Suprapubic skin (tissue), 4 donors: ENCODE data around the gene FARS2. TPM values are rescaled to one million over a fixed set of nuclear protein-coding genes. Genes with fewer than 3 reads are reported as not detected.

Source experiments
- DNase-seq, 2 donors: peaks; one replicate each; pipeline ENCODE4 v3.0.0-alpha.2; 2019; ENCODE audit warnings: low spot score in 2 of 2
- H3K27ac ChIP-seq: fragments of 200-600 bp; sonication (generic); one replicate; pipeline ENCODE4 v1.5.1; 2019
- H3K27me3 ChIP-seq: fragments of 200-600 bp; sonication (generic); one replicate; pipeline ENCODE4 v1.5.1; 2019
- H3K36me3 ChIP-seq: fragments of 200-600 bp; sonication (generic); one replicate; pipeline ENCODE4 v1.5.1; 2019
- H3K4me1 ChIP-seq: fragments of 200-600 bp; sonication (generic); one replicate; pipeline ENCODE4 v1.5.1; 2019
- H3K4me3 ChIP-seq: fragments of 200-600 bp; sonication (generic); one replicate; pipeline ENCODE4 v1.5.1; 2019; ENCODE audit warnings: mild to moderate bottlenecking
- H3K9me3 ChIP-seq: fragments of 200-600 bp; sonication (generic); one replicate; pipeline ENCODE4 v1.5.1; 2019
- EP300 ChIP-seq: sonication (generic); formaldehyde crosslinking; IDR thresholded peaks from one replicate; pipeline ENCODE4 v1.6.1; 2017; ENCODE audit warnings: antibody characterized with exemption
- POLR2A ChIP-seq, 2 donors: fragments of 450-650 bp; IDR thresholded peaks; one replicate each; pipeline ENCODE4 v1.6.1; 2017; ENCODE audit warnings: antibody characterized with exemption in 2 of 2, mild to moderate bottlenecking in 2 of 2, moderate library complexity in 2 of 2
- POLR2AphosphoS5 ChIP-seq, 3 donors: sonication (generic); formaldehyde crosslinking; IDR thresholded peaks; one replicate each; pipeline ENCODE4 v1.6.1; 2017; ENCODE audit warnings: antibody characterized with exemption in 3 of 3
- WGBS: methylation state at CpG from one replicate; pipeline ENCODE4 v1.1.5; 2018; 5-methylcytosine and 5-hydroxymethylcytosine counted together
- total RNA-seq, 4 donors: library from RNA; depleted of rRNA; stranded (reverse); fragments of >200 nt; gene quantifications; one replicate each; pipeline ENCODE4 v1.1.0, GENCODE V29; 2016
- TF ChIP-seq, protein P1 (sequence below), 2 donors: fragments of 200-600 bp in 1 of 2; fragments of 450-650 bp in 1 of 2; sonication (generic) in 1 of 2; IDR thresholded peaks; one replicate each; pipeline ENCODE4 v1.5.1; 2016 to 2019; ENCODE audit warnings: antibody characterized with exemption in 2 of 2, mild to moderate bottlenecking in 1 of 2, moderate library complexity in 1 of 2

FARS2 gene
- total RNA-seq, 4 donors from 2014 or later = 15.0 to 22.4 (median 20.1) TPM

DNA sequence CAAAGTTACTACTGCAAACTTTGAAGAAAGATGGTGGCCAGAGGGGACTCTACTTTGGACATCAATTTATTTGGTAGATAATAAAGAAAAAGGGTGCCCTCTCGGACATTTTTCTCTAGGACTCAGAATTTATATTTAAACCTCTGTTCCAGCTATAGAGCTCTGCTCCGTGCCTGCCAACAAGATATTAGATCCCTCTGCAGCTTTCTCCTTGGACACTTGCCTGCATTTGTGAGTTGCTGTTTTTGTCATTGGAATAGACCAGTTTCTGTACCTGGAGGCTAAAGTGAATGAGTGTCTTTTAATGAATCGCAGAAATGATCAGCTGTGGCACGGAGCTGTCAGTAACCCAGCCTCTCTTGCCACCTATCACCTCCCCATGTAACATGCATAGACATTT lies 491.9 kb downstream of the FARS2 start:
- Histone ChIP-seq H3K27me3 (no peaks in the 10 kb centered on the region), H3K4me3 (no peak overlapping the region), H3K27ac (no peak overlapping the region), H3K36me3 (no peaks in the 10 kb centered on the region), H3K9me3 (no peaks in the 10 kb centered on the region), H3K4me1 (peaks cover 6% of the 10 kb centered on the region)
- DNase-seq = no peak
- TF ChIP-seq EP300 (no peak), POLR2AphosphoS5 (IDR thresholded peaks at IDR 0.05) (no peak), POLR2A (IDR thresholded peaks at IDR 0.05) (no peak)
- TF ChIP-seq, protein P1, sequence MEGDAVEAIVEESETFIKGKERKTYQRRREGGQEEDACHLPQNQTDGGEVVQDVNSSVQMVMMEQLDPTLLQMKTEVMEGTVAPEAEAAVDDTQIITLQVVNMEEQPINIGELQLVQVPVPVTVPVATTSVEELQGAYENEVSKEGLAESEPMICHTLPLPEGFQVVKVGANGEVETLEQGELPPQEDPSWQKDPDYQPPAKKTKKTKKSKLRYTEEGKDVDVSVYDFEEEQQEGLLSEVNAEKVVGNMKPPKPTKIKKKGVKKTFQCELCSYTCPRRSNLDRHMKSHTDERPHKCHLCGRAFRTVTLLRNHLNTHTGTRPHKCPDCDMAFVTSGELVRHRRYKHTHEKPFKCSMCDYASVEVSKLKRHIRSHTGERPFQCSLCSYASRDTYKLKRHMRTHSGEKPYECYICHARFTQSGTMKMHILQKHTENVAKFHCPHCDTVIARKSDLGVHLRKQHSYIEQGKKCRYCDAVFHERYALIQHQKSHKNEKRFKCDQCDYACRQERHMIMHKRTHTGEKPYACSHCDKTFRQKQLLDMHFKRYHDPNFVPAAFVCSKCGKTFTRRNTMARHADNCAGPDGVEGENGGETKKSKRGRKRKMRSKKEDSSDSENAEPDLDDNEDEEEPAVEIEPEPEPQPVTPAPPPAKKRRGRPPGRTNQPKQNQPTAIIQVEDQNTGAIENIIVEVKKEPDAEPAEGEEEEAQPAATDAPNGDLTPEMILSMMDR (IDR thresholded peaks at IDR 0.05) = no peak
- 99% methylated on average over 4 of the region's 4 CpGs for WGBS

DNA sequence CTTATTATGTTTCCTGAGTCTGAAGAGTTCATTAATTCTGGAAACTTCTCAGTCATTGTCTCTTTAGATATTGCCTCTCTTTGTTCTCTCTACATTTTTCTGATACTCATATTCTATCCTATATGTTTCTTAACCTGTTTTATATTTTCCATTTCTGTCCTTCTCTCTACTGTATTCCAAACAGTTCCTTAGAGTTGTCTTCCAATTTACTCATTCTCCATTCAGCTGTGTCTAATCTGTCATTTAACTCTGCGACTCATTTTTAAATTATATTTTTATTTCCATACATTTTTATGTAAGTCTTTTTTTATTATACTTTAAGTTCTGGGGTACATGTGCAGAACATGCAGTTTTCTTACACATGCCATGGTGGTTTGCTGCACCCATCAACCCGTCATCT lies 493.6 kb downstream of the FARS2 start:
- peaks cover 6% of the 10 kb centered on the region for H3K4me1 ChIP-seq
- no peaks in the 10 kb centered on the region for H3K36me3 ChIP-seq
- TF ChIP-seq POLR2A (IDR thresholded peaks at IDR 0.05) = no peak
- TF ChIP-seq EP300 = no peak
- TF ChIP-seq, protein P1 (IDR thresholded peaks at IDR 0.05) = no peak
- TF ChIP-seq POLR2AphosphoS5 (IDR thresholded peaks at IDR 0.05) = no peak
- DNase-seq = no peak
- H3K27ac ChIP-seq = no peak overlapping the region
- no peaks in the 10 kb centered on the region for H3K27me3 ChIP-seq
- no peaks in the 10 kb centered on the region for H3K9me3 ChIP-seq
- 89% methylated on average over 2 of the region's 2 CpGs for WGBS
- no peak overlapping the region for H3K4me3 ChIP-seq

DNA sequence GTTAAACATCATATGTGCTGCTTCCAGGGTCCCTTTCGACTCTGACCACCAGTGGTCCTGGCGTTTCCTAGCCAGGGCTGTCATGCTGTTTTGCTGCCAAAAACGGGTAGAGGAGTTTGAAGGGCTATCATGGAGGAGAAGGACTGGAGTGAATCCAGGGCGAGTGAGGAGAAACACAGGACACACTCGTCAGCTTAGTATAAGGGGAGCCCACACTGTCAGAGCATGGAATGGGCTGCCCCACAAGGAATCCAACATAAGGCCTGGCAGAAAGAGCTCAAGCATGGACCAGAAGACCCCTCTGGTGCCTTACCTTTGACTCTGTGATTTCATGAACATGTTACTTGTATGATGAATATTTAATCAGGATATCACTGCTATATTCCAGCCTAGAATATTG lies 498.3 kb downstream of the FARS2 start:
- H3K9me3 ChIP-seq = no peaks in the 10 kb centered on the region
- 92% methylated on average over 5 of the region's 5 CpGs for WGBS
- no peaks in the 10 kb centered on the region for H3K27me3 ChIP-seq
- H3K4me1 ChIP-seq = peaks cover 6% of the 10 kb centered on the region
- no peak overlapping the region for H3K27ac ChIP-seq
- peak in 1 of 2 donors; percentile 7 for DNase-seq
- H3K36me3 ChIP-seq = no peaks in the 10 kb centered on the region
- TF ChIP-seq POLR2AphosphoS5 (IDR thresholded peaks at IDR 0.05) (no peak), EP300 (no peak), POLR2A (IDR thresholded peaks at IDR 0.05) (no peak)
- TF ChIP-seq, protein P1 (IDR thresholded peaks at IDR 0.05) = no peak
- no peak overlapping the region for H3K4me3 ChIP-seq

DNA sequence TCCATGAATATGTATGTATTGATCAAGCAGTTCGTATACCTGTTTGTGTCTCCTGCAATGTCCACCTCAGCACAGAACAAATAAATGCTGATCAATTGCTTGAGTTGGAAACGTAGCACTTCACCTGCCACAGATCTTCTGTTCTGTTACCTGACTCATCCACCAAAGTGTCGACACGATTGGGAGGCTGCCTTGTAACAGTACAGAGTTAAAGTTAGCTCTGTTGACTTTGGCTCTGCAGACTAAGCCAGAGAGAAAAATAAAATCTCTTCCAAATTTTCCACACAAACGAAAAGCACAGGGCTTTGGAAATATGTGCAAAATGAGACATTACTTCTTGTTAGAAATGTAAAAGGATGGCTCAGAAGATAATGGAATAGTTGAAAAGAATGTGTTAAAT lies 500.1 kb downstream of the FARS2 start:
- H3K27ac ChIP-seq = no peak overlapping the region
- H3K9me3 ChIP-seq = no peaks in the 10 kb centered on the region
- H3K27me3 ChIP-seq = no peaks in the 10 kb centered on the region
- H3K4me3 ChIP-seq = no peak overlapping the region
- peak in 1 of 2 donors; percentile 11 for DNase-seq
- TF ChIP-seq, protein P1 (IDR thresholded peaks at IDR 0.05) = no peak
- TF ChIP-seq EP300 = no peak
- TF ChIP-seq POLR2AphosphoS5 (IDR thresholded peaks at IDR 0.05) = no peak
- TF ChIP-seq POLR2A (IDR thresholded peaks at IDR 0.05) = no peak
- no peaks in the 10 kb centered on the region for H3K36me3 ChIP-seq
- 65% methylated on average over 5 of the region's 5 CpGs for WGBS
- peaks cover 6% of the 10 kb centered on the region for H3K4me1 ChIP-seq

DNA sequence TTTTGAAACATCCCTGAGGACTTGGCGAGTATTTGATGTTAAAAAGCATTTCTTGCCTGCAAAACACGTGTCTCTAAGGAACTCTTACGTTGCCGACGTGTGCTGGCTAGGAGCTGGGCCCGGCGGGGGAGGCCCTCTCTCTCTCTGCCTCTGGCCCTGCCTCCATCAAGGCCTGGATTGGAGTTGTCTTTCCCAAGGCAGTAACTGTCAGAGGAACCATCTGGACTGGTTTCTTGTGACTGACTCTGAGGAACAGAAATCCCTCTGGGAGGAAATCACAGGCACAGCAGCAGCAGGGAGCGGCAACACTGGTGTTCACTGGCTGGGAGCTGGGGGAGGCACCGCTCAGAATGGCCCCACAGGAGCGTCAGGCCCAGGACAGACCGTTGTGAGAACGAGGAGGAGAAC lies 501.3 kb downstream of the FARS2 start:
- no peaks in the 10 kb centered on the region for H3K9me3 ChIP-seq
- peaks cover 6% of the 10 kb centered on the region for H3K4me1 ChIP-seq
- no peaks in the 10 kb centered on the region for H3K36me3 ChIP-seq
- H3K4me3 ChIP-seq = no peak overlapping the region
- 71% methylated on average over 12 of the region's 12 CpGs for WGBS
- TF ChIP-seq EP300 = no peak
- no peak for TF ChIP-seq POLR2AphosphoS5 (IDR thresholded peaks at IDR 0.05)
- no peak for TF ChIP-seq POLR2A (IDR thresholded peaks at IDR 0.05)
- TF ChIP-seq, protein P1 (IDR thresholded peaks at IDR 0.05) = no peak
- H3K27me3 ChIP-seq = no peaks in the 10 kb centered on the region
- DNase-seq = peak in 1 of 2 donors; percentile 35
- H3K27ac ChIP-seq = no peak overlapping the region
